ENCODE data around the gene PAK1. TPM values are rescaled to one million over a fixed set of nuclear protein-coding genes. Genes with fewer than 3 reads are reported as not detected.

Gene PAK1
- total RNA-seq, 4 donors from 2014 or later: 27.8 to 44.3 (median 36.2) TPM

DNA sequence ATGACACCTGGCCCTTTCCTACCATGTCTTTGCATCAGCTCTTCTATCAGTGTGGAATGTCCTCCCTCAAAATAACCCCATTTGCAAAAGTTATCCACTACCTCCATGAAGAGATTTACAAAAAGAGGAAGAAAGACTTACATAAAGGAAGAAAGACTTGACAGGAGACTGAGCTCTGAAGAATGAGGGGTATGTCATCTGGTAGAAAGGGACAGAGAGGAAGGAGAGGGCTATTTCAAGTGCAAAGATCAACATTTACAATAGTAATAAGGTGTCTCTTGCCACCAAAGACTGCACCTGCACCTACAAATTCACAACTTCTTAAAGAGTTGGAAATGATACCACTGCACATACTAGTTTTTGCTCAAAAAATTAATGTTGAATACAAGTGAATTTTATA, 18.2 kb downstream of the PAK1 start:
- no peak overlapping the region for H3K4me3 ChIP-seq
- TF ChIP-seq POLR2AphosphoS5 (IDR thresholded peaks at IDR 0.05): no peak
- TF ChIP-seq EP300 (IDR thresholded peaks at IDR 0.05): no peak
- TF ChIP-seq, protein P1, sequence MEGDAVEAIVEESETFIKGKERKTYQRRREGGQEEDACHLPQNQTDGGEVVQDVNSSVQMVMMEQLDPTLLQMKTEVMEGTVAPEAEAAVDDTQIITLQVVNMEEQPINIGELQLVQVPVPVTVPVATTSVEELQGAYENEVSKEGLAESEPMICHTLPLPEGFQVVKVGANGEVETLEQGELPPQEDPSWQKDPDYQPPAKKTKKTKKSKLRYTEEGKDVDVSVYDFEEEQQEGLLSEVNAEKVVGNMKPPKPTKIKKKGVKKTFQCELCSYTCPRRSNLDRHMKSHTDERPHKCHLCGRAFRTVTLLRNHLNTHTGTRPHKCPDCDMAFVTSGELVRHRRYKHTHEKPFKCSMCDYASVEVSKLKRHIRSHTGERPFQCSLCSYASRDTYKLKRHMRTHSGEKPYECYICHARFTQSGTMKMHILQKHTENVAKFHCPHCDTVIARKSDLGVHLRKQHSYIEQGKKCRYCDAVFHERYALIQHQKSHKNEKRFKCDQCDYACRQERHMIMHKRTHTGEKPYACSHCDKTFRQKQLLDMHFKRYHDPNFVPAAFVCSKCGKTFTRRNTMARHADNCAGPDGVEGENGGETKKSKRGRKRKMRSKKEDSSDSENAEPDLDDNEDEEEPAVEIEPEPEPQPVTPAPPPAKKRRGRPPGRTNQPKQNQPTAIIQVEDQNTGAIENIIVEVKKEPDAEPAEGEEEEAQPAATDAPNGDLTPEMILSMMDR (IDR thresholded peaks at IDR 0.05): no peak
- no peak for TF ChIP-seq POLR2A (IDR thresholded peaks at IDR 0.05; ENCODE audit: low read depth)
- H3K9me3 ChIP-seq: no peaks in the 10 kb centered on the region
- DNase-seq (ENCODE audit: extremely low spot score): no peak
- no peaks in the 10 kb centered on the region for H3K36me3 ChIP-seq
- H3K27ac ChIP-seq (replicated peaks in 1 of 4): no peak overlapping the region
- intact Hi-C loops (cut with DNase I): no loop called here
- no peaks in the 10 kb centered on the region for H3K27me3 ChIP-seq
- H3K4me1 ChIP-seq: peaks cover 0 to 10% (median 0%) of the 10 kb centered on the region in 4 donors

DNA sequence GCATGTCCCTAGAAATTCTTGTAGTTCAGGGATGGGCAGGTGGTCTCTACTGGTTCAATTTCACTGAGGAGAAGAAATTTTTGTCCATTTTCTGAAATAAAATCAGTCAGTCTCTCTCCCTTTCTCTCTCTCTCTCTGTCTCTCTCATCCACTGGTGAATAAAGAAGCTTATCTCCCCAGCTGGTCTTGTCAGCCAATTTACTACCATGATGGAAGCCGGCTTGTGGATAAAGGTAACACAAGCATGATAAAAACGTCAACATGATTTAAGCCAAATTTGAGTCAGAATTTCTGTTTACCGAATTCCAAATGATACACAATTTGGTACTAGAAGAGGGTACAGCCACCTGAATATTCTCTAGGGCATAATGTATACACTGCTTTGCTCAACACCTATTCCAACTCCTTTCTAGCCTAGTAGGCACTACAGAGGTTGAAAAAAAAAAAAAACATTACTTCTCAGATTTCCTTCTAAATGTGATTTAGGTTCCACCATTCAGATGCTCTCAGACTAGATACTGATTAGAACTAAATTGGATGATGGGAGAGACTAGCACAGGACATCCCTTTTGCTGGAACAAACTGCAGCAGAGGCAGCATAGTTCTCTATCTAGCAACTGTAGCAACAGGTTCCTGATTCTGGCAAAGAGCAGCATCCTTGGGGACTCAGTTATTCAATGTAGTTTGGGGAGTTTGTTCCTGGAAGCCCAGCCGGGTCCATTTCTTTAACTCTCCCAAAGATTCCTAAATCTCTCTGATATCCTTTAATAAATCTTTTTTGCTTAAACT, 18.8 kb downstream of the PAK1 start:
- no peak overlapping the region for H3K27ac ChIP-seq (replicated peaks in 1 of 4)
- 62% methylated on average over 4 of the region's 4 CpGs for WGBS
- no peaks in the 10 kb centered on the region for H3K36me3 ChIP-seq
- TF ChIP-seq EP300 (IDR thresholded peaks at IDR 0.05) (no peak), POLR2AphosphoS5 (IDR thresholded peaks at IDR 0.05) (no peak), POLR2A (IDR thresholded peaks at IDR 0.05; ENCODE audit: low read depth) (no peak)
- TF ChIP-seq, protein P1 (IDR thresholded peaks at IDR 0.05): no peak
- no peaks in the 10 kb centered on the region for H3K9me3 ChIP-seq
- no peak for DNase-seq (ENCODE audit: extremely low spot score)
- no peaks in the 10 kb centered on the region for H3K27me3 ChIP-seq
- intact Hi-C loops (cut with DNase I): no loop called here
- peaks cover 0 to 10% (median 0%) of the 10 kb centered on the region in 4 donors for H3K4me1 ChIP-seq
- no peak overlapping the region for H3K4me3 ChIP-seq

DNA sequence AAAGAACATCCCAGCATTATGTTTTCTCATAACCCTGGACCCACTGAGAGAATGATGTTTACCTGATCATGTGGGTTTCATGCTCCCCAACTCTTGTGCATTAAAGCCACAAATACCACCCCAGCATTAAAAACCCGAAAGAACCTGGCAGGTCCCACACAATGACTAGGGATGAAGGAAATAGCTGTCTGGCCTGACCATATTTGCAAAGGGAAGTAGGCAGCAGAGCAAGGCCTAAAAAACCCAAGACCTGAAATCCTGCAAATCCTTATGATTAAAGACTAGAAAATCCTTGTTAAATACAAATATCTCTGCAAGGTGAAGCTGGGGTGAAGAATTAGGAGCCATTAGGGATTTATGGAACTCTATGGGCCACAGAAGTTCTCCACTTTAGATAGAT, 23.7 kb downstream of the PAK1 start:
- Histone ChIP-seq H3K27ac (replicated peaks in 1 of 4) (no peak overlapping the region), H3K27me3 (no peaks in the 10 kb centered on the region), H3K4me3 (no peak overlapping the region), H3K36me3 (no peaks in the 10 kb centered on the region), H3K9me3 (no peaks in the 10 kb centered on the region), H3K4me1 (no peaks in the 10 kb centered on the region)
- TF ChIP-seq EP300 (IDR thresholded peaks at IDR 0.05) (no peak), POLR2AphosphoS5 (IDR thresholded peaks at IDR 0.05) (no peak)
- WGBS: 88% methylated on average over 1 of the region's 1 CpG
- intact Hi-C loops (cut with DNase I): no loop called here
- no peak for DNase-seq (ENCODE audit: extremely low spot score)

GRCh38 chr11:77449784-77450183, 24.1 kb downstream of the PAK1 start:
- 95% methylated on average over 1 of the region's 1 CpG for WGBS
- intact Hi-C loops (cut with DNase I): no loop called here
- Histone ChIP-seq H3K27ac (replicated peaks in 1 of 4) (no peak overlapping the region), H3K36me3 (no peaks in the 10 kb centered on the region), H3K4me1 (no peaks in the 10 kb centered on the region), H3K9me3 (no peaks in the 10 kb centered on the region), H3K4me3 (no peak overlapping the region), H3K27me3 (no peaks in the 10 kb centered on the region)
- DNase-seq (ENCODE audit: extremely low spot score): no peak
- TF ChIP-seq POLR2AphosphoS5 (IDR thresholded peaks at IDR 0.05): no peak
- no peak for TF ChIP-seq EP300 (IDR thresholded peaks at IDR 0.05)
- TF ChIP-seq, protein P1 (IDR thresholded peaks at IDR 0.05): no peak
- no peak for TF ChIP-seq POLR2A (IDR thresholded peaks at IDR 0.05; ENCODE audit: low read depth)

- Histone ChIP-seq H3K27ac (replicated peaks in 1 of 4) (no peak overlapping the region), H3K9me3 (no peaks in the 10 kb centered on the region), H3K27me3 (no peaks in the 10 kb centered on the region), H3K4me3 (no peak overlapping the region), H3K36me3 (no peaks in the 10 kb centered on the region), H3K4me1 (no peaks in the 10 kb centered on the region)
- WGBS: 53% methylated on average over 5 of the region's 5 CpGs
- DNase-seq (ENCODE audit: extremely low spot score): no peak
- TF ChIP-seq POLR2AphosphoS5 (IDR thresholded peaks at IDR 0.05): no peak
- TF ChIP-seq, protein P1 (IDR thresholded peaks at IDR 0.05): no peak
- TF ChIP-seq EP300 (IDR thresholded peaks at IDR 0.05): no peak
- TF ChIP-seq POLR2A (IDR thresholded peaks at IDR 0.05; ENCODE audit: low read depth): no peak
- intact Hi-C loops (cut with DNase I): no loop called here
Observed at GRCh38 chr11:77449060-77449521, 24.8 kb downstream of the PAK1 start.

All from esophagus muscularis mucosa (tissue), 4 donors.